Fibroblast of skin of left quadriceps (primary cell): Measurements from ENCODE around the gene PRKAR2A.
A peak's percentile ranks its signal among the peaks of the same experiment; 100 is the strongest.

Experiments
- DNase-seq, 2 experiments: peaks; one replicate each; pipeline ENCODE4 v3.0.0-alpha.2; 2013; ENCODE audit warnings: low read depth in 2 of 2

The PRKAR2A gene

DNA sequence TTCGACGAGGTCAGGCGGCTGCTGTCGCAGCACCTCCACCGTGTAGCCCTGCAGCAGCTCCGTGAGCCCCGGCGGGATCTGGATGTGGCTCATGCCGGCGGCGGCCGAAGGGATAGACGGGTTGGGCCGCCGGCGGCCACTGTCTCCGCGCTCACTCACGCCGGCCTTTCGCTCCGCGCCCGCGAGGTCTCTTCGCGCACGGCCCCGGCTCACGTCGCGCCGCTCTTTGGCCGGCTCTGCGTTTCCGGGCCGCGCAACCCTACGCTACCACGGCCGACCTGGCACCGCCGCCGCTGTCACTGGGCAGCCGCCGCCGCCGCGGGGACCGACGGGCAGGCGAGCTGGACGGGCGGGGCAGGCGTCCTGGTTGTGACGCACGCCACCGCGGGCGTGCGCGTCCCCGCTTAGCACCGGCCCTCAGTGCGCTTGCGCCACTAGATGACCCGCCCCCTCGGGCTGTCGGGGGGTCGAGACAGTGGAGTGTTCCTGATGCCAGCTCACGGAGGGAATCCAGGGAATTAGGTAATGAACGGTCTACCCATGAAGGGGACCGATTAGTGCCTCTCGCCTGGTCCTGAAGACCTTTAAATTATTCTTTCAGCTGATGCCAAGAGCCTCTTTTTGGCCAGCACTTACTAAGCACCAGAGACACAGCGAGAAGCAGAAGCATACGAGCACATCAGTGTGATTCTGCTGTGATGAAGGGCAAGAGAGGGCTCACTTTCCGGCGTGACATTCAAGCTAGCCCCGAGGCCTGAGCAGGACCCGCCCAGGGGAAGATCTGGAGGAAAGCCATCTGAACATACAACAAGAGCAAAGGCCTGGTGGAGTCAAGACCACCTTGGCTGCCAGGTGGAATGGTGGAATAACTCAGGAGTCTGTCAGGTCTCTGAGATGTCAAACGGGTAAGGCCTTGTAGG is at the start of gene PRKAR2A:
PRKAR2A (minus strand) TSS at position 371 of the 920 bp plus-strand sequence; CDS start at position 93, 278 bp downstream.
- peak; percentile 70 to 72 for DNase-seq

DNA sequence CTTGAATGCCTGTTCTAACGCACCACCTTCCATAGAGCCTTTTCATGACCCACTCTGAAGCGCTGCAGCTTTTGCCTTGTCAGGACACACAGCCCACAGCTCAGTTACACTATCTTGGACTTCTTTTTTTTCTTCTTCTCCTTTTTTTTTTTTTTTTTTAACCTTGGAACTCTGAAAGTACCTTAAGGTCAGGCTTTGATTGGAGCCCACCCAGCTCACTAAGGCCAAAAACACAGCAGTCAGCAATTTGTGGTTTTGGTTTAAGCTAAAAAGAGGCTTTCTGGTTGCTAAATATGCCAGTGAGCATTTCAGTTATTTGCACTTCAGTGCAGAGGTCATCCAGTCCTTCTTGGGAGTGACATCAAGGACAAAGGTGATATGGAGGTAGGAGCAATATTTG is 49.3 kb upstream of the PRKAR2A start:
- DNase-seq, result no peak

DNA sequence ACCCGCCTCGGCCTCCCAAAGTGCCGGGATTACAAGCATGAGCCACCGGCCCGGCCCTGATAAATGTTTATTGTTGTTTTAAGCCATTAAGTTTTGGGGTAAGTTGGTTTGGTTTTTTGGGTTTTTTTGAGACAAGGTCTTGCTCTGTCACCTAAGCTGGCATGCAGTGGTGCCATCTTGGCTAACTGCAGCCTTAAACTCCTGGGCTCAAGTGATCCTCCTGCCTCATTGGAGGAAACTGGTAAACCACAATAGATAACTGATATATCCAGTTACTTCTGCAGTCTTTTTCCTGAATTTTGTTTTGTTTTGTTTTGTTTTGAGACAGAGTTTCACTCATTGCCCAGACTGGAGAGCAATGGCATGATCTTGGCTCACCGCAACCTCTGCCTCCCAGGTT is 46.8 kb upstream of the PRKAR2A start:
- no peak for DNase-seq

DNA sequence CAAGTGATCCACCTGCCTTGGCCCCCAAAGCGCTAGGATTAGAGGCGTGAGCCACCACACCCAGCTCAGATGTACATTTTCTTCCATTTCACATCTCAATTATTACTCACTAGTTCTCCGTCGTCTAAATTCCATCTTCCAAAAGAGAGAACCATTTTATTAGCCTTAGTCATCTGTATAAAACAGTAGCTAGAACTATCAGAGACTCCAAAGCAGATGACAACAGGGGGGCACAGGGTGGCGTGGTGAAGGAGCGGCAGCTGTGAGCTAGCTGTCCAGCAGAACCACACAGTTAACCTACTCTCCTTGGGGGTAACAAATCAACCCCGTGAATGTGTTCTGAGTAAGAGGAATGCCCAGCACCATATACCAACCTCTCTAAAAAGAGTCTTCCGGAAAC is 43.9 kb upstream of the PRKAR2A start:
- DNase-seq, result no peak

DNA sequence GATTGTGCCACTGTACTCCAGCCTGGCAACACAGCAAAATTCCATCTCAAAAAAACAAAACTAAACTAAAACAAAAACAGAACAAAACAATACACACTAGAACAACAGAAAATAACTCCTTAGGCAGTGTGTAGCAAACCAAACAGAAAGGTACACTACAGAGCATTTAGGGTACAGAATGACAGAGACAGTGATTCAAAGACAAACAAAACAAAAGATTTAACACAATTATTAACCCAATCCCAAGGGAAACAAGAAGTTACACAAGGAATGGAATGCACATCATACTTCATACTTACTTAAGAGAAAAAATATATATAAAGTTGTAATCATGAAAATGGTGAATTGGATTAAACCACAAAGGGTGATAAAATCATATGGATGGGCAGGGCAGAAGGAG is 38.1 kb upstream of the PRKAR2A start:
- DNase-seq, result no peak

DNA sequence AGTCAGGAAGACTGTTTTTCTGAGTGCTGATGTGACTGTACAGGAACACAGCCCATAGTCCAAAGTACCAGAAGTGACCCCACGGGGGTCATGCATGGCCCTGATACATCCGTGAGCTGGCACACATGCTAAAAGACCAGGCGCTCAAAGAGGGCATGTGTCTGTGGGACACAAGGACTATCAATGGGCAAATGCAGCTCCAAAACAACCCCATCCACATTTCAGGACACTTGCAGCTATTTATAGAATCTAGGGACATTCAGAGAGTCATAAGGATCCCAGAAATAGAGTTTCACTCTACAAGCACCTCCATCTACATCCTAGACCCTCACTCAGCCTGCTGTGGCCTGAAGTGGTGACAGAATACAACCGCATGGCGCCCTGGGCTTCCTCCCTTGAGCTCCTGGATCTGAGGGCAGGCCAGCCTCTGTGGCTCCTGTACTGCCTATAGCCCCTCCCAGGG is 34.0 kb upstream of the PRKAR2A start:
- DNase-seq, result no peak

DNA sequence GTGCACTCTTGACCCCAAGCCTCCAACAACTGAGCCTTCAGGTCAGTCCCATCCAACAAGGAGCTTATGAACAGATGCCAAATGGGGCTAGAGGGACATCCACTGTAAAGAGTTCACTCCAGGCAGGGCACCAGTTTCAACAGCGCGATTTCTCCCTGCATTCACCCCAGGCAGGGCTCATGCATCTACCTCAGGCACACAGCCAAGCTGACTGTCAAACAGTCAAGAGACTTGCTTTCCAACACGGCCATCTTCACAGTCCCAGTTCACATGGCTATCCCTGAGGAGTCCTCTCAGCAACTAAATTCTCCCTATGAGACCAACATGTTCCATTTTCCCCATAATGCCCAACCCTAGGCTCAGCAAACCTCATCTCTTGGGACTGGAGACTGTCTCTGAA is 33.3 kb upstream of the PRKAR2A start:
- no peak for DNase-seq

DNA sequence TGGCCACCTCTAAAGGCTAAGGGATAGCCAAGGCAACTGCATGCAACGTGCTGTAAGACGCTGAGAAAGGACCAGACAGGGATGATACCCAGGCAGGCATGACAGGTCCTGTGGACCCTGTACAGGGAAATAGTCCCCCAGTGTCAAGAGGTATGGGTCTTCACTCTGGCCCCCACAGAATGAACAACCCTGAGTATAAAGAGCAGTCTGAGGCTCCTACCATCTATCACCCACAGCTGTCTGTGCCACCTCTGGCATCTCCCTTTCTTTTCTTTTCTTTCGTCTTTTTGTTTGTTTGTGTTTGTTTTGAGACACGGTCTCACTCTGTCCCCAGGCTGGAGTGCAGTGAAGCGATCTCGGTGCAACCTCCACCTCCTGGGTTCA is 32.3 kb upstream of the PRKAR2A start:
- no peak for DNase-seq

DNA sequence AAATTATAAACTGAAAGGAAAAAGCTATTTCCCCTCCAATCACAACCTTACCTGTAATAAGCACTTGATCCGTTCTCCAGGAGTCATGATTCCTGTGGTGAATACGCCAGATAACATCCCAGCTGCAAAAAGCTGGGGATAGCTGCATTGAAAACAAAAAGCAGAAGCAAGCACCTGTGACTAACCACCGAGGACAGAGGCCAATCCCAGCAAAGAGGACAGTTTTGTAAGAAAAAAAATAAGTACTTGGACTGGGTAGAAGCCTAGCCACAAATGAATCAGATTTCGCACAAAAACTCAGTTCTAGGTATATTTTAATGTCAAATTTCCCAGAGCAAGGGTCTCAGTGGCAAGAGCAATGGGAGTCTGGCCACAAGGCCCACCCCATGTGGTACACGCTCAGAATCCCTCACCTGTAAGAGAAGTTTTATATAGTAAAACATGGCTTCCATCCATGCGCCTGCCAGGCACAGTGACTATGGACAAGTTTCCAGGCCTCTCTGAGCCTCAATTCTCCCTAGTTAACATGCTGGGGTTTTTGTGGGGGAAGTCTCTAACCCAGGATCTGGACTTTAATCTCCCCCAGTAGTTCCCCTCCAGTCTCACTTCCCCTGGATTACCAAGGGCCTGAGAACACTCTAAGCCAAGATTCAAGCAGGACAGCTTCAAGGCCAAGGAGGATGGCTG is 31.8 kb upstream of the PRKAR2A start:
- DNase-seq, result no peak

DNA sequence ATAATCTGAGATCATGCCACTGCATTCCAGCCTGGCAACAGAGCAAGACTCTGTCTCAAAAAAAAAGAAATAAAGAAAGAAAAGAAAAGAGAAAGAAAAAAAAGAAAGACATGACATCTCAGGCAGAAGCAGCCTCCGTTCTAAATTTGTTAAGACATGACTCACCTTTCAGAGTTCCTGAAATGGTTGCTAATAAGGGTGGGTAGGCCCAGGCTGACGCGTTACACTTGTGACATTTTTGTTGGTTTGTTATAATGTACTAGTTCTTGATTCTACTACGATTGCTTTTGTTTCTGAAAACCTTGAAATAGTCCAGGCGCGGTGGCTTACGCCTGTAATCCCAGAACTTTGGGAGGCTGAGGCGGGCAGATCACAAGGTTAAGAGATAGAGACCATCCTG is 30.0 kb upstream of the PRKAR2A start:
- no peak for DNase-seq

DNA sequence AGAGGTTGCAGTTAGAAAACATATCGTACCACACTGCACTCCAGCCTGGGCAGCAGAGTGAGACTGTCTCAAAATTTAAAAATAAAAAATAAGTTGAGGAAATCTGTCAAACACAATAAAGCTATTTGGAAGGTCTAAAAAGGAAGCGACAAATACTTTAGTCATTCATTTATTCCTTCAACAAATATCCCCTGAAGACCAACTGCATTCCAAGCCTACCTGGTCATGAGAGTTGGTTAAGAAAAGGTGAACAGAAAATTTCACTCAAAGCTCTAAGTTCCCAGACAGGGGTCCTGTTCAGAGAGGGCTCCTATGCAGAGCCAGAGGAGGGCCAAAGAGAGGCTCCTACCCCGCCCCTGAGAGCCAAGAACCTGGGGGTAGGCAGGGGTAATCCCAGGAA is 15.4 kb upstream of the PRKAR2A start:
- no peak for DNase-seq

DNA sequence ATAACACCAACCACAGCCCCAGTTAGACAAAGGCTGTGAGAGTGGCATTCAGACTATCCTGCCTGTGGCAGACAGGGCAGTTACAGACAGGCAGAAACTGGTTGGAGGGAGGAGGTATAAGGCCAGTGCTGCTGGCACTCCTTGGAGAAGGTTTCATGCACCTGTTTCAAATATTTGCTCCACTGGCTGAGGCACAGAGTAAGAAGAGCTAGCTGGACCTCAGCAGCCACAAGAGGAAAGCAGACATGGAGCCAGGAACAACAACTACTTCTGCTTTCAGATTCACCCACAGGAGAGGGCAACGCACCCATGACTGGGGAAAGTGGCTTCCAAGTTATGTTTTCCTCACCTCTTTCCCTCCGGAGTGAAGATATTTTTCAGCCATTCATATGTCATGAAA is 11.5 kb upstream of the PRKAR2A start:
- DNase-seq, result no peak

DNA sequence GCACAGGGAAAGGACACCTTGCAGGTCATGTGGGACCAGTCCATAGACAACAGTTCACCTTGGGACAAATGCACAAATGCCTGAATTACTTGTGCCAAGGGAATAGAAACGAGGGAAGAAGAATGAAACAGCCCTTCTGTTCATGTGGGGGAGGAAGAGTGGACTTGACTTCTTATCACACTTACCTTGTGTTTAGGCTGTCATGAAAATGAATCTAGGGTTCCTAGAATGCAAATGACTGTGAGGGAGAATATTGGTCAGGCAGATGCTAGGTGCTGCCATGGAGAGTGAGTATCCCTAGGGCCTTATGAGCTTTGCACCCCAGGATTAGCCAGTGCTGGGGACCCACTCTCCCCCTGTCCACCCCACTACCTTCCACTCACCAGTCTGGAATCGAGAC is 11.0 kb upstream of the PRKAR2A start:
- no peak for DNase-seq

DNA sequence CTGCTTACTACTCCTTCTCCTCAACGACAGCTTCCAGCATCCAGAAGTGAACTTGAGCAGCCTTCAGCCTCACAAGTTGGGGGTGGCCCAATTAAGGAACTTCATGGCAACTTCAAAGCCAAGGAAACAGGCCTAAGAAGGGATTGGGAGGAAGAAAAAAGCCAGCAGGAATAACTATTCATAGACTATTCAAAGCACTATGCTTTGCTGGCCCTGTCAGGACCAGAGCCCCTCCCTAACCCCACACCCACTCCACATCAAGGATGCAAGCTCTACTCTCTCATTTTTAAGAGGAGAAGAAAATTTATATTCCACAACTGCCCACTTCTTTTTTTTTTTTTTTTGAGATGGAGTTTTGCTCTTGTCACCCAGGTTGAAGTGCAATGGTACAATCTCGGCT is 10.0 kb upstream of the PRKAR2A start:
- DNase-seq, result no peak

DNA sequence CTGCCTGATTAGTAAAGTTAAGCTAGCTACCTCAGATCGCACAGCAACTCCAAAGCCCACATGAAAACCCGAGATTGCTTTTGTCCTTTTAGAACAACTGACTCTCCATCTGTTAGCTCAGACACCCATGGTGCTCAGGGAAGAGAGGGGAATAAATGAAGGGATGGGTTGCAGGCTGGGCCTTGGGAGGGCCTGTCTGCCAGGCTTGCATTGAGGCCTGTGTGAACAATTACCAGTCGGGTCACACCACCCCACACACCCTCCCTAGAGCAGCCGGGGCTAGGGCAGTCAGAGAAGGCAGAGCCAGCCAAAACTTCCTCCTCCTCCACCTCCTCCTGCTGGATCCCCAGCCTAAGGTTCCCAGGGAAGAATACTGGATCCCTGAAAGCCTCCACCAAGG is 8.8 kb upstream of the PRKAR2A start:
- DNase-seq, result no peak

DNA sequence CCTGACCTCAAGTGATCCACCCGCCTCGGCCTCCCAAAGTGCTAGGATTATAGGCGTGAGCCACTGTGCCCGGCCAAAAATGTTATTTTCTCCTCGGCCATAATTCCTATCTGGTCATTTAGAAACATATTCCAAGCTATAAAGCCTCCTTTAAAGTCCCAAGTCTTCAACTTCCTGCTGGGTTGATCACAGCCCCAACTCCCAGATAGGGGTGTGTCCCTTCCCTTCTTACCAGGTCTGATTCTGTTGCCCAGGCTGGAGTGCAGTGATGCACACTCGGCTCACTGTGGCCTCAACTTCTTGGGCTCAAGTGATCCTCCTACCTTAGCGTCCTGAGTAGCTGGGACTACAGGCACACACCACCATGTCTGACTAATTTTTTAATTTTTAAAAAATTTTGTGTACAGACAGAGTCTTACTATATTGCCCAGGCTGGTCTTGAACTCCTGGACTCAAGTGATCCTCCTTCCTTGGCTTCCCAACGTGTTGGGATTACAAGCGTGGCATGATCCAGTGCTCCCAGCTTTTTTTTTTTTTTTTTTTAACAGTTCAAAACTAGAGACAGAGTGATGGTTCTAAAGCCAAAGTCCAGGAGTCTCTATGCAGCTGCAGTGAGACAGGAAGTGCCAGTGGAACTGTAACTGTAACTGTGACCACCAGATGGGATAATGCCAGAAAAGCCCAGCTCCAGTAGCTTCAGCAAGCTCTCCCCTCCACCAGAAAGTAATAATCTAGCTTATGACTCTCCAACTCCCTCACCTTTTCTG is 8.2 kb upstream of the PRKAR2A start:
- no peak for DNase-seq

DNA sequence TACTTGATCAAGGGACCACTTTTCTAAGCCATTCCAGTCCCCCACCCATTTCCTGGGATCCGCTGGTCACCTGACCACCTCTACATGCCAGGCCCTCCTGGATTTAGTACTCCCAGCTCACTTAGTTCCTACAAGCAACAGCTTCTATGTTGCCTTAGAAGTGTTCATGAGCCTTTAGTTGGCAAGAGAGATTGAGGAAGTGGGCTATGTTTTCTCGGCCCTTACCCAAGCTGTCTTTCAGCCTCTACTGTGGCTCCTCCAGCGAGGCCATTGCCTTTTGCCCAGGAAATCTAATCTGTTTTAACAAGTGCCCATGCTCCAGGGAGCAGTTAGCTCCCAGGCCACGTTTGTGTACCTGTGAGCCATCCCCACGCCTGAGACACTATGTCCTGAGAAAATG is 4.5 kb upstream of the PRKAR2A start:
- DNase-seq, result no peak

DNA sequence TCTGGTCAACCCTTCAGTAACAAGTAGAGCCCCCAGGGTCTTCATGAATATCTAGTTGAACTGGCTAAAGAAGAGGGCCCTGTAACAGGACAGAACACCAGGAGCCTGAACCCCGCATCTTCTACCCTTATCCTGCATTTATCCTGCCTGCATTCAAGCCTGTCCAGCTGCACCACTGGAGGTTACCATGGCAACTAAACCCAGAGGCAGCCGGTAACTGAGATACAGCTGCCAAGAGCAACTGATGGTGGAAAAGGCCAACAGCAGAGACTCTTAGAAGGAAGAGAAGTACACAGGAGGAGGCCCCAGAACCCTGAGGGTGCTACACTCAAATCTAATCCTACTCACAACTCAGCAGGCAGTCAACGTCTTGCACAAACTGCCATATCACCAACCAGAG is 3.7 kb upstream of the PRKAR2A start:
- DNase-seq, result no peak

DNA sequence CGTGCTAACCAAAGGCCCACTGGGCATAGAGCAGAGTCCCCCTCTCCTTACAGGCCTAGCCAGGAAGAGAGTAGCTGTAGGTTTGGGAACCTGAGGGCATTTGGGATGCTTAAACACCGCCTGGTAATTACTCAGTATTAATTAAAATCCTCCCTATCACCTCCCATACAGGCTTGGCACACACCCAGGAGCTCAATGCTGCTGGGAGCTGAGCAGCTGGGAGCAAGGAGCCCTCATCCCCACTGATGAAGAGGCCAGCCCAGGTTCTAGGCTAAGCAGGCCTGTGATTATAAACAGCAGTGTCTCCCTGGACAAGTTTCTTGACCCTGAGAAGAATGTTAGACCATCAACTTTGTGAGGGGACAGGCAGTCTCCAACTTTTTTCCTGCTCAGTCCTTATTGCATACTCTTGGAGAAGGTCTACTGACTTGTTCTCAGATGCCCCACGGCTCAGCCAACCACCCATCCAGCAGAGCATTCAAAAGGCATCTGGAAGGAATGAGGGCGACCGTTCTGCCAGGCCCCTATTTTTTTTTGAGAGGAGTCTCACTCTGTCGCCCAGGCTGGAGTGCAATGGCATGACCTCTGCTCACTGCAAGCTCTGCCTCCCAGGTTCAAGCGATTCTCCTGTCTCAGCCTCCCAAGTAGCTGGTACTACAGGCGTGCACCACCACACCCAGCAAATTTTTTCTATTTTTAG is 1.3 kb upstream of the PRKAR2A start:
- DNase-seq, result no peak

DNA sequence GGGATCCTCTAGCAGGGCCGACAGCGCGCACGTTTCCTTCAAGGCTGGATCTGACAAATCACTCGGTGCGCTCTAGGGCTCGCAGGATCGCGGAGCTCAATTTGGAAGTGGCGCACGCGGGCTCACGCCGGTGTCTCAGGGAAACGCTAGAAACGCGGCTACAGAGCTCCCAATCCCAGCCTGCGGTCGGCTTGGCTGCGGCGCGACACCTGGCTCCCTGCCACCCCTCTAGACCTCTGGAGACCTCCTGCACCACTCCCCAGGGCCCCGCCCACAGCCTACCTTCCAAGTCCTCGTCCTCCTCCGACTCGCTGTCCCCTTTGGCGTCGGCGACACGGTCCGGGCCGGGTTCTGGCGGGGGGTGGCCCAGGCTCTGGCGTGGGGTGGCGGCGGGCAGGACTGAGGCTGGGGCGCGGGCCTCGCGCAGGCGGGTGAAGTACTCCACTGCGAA is 596 bp downstream of the PRKAR2A start:
- peak; percentile 32 to 40 for DNase-seq

DNA sequence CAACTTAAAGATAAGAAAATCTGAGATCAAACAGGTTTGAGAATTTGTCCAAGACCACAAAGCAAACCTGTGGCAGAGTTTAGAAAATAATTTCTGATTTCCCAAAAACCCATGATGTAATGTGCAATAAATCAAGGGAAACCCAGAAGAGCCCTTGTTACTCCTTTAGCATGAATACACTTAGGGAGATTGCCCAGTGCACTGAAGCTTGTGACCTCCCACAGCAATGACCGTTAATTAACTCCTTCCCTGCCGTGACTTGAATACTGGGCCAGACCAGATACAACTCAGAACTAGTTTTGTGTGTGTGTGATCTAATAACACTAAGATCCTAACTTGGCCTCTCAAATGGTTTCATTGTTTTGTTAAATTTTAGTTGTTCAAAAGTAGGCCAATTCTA is 2.5 kb downstream of the PRKAR2A start:
- DNase-seq, result no peak

DNA sequence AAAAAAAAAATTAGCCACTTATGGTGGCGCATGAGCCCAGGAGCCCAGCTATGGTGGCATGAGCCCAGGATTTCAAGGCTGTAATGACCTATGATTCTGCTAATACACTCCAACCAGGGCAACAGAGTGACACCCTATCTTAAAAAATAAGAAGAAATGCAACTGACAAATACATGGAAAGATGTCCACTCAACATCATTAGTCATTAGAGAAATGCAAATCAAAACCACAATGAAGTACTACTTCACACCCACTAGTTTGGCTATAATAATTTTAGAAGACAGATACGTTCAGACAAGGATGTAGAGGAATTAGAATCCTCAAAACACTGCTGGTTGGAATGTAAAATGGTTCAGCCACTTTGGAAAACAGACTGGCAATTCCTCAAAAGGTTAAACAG is 10.5 kb downstream of the PRKAR2A start:
- DNase-seq, result no peak
